WTC11 (cell line): ENCODE measurements around the gene PKHD1. TPM values are rescaled to one million over a fixed set of nuclear protein-coding genes. Genes with fewer than 3 reads are reported as not detected.

Experiments
- ATAC-seq: fragments of 200-7000 bp; cut with Tn5 transposase; 2 replicates; pipeline ENCODE4 v1.10.0; 2021; ENCODE audit warnings: mild to moderate bottlenecking, moderate library complexity
- CTCF ChIA-PET: fragments of 300-600 bp; sonication (Branson Sonifier 250); formaldehyde crosslinking; loops from one replicate; lab custom pipeline; 2021; ENCODE audit warnings: antibody characterized with exemption; lab: Charles Lee
- POLR2A ChIA-PET: fragments of 350-600 bp; sonication (Branson Sonifier 250); formaldehyde crosslinking; loops from one replicate; lab custom pipeline; 2021; ENCODE audit warnings: antibody characterized with exemption; lab: Charles Lee
- DNase-seq: peaks from one replicate; pipeline ENCODE4 v3.0.0; 2021; ENCODE audit warnings: low spot score
- H3K27ac Mint-ChIP-seq: 2 replicates; pipeline ENCODE4 v1.8.0; 2021; ENCODE audit warnings: mixed read lengths
- H3K27me3 Mint-ChIP-seq: 2 replicates; pipeline ENCODE4 v1.8.0; 2021; ENCODE audit warnings: low read depth, mild to moderate bottlenecking, moderate library complexity, mixed read lengths
- H3K36me3 Mint-ChIP-seq: 2 replicates; pipeline ENCODE4 v1.8.0; 2021; ENCODE audit warnings: mixed read lengths
- H3K4me1 Mint-ChIP-seq: 2 replicates; pipeline ENCODE4 v1.8.0; 2022; ENCODE audit warnings: mixed read lengths
- H3K4me3 Mint-ChIP-seq: 2 replicates; pipeline ENCODE4 v1.8.0; 2021; ENCODE audit warnings: mild to moderate bottlenecking, moderate library complexity, mixed read lengths
- H3K9me3 Mint-ChIP-seq: 2 replicates; pipeline ENCODE4 v1.8.0; 2021; ENCODE audit warnings: mixed read lengths
- ATF3 ChIP-seq: sonication (generic); formaldehyde crosslinking; conservative IDR thresholded peaks from 2 replicates; pipeline ENCODE4 v1.8.1; 2022; ENCODE audit warnings: mild to moderate bottlenecking, missing genetic modification reagents
- E2F4 ChIP-seq: sonication (generic); formaldehyde crosslinking; IDR thresholded peaks from 2 replicates; pipeline ENCODE4 v1.8.1; 2022; ENCODE audit warnings: low read depth, mild to moderate bottlenecking, moderate library complexity, missing genetic modification reagents, borderline replicate concordance
- ERG ChIP-seq: fragments of 250-450 bp; sonication (Bioruptor Pico); IDR thresholded peaks from 2 replicates; pipeline ENCODE4 v1.8.0; 2021; ENCODE audit warnings: mild to moderate bottlenecking
- ETV6 ChIP-seq: sonication (generic); formaldehyde crosslinking; IDR thresholded peaks from 2 replicates; pipeline ENCODE4 v1.8.1; 2022; ENCODE audit warnings: mild to moderate bottlenecking, missing genetic modification reagents
- GRHL2 ChIP-seq: fragments of 250-450 bp; sonication (Bioruptor Pico); IDR thresholded peaks from 2 replicates; pipeline ENCODE4 v1.8.0; 2022; ENCODE audit warnings: mild to moderate bottlenecking, moderate library complexity; ENCODE audit not compliant: insufficient replicate concordance, severe bottlenecking
- HMGXB4 ChIP-seq: sonication (generic); formaldehyde crosslinking; IDR thresholded peaks from 2 replicates; pipeline ENCODE4 v1.8.1; 2023; ENCODE audit warnings: mild to moderate bottlenecking, moderate library complexity, missing genetic modification reagents
- MLX ChIP-seq: sonication (generic); formaldehyde crosslinking; IDR thresholded peaks from 2 replicates; pipeline ENCODE4 v1.8.1; 2023; ENCODE audit warnings: mild to moderate bottlenecking, missing genetic modification reagents, moderate library complexity
- MYBL2 ChIP-seq: sonication (generic); formaldehyde crosslinking; IDR thresholded peaks from 2 replicates; pipeline ENCODE4 v1.8.1; 2023; ENCODE audit warnings: mild to moderate bottlenecking, moderate library complexity, missing genetic modification reagents
- NR2C2 ChIP-seq: sonication (generic); formaldehyde crosslinking; IDR thresholded peaks from 2 replicates; pipeline ENCODE4 v1.8.0; 2022; ENCODE audit warnings: mild to moderate bottlenecking, missing genetic modification reagents
- TEAD4 ChIP-seq: sonication (generic); formaldehyde crosslinking; IDR thresholded peaks from 2 replicates; pipeline ENCODE4 v1.8.0; 2022; ENCODE audit warnings: mild to moderate bottlenecking, missing genetic modification reagents
- USF1 ChIP-seq: sonication (generic); formaldehyde crosslinking; IDR thresholded peaks from 2 replicates; pipeline ENCODE4 v1.8.0; 2022; ENCODE audit warnings: mild to moderate bottlenecking, missing genetic modification reagents
- ZMAT4 ChIP-seq: fragments of 250-450 bp; sonication (Bioruptor Pico); IDR thresholded peaks from 2 replicates; pipeline ENCODE4 v1.9.0; 2021; ENCODE audit warnings: mild to moderate bottlenecking
- ZNF423 ChIP-seq: fragments of 250-450 bp; sonication (Bioruptor Pico); IDR thresholded peaks from 2 replicates; pipeline ENCODE4 v2.1.2; 2022; ENCODE audit warnings: mild to moderate bottlenecking, moderate library complexity
- ZNF671 ChIP-seq: fragments of 250-450 bp; sonication (Bioruptor Pico); IDR thresholded peaks from 2 replicates; pipeline ENCODE4 v1.8.0; 2021; ENCODE audit warnings: mild to moderate bottlenecking
- total RNA-seq: library from RNA; stranded (reverse); gene quantifications from 3 replicates; pipeline ENCODE4 v1.2.3, GENCODE V29; 2021
- TF ChIP-seq, protein P1 (sequence below): sonication (generic); formaldehyde crosslinking; IDR thresholded peaks from 2 replicates; pipeline ENCODE4 v1.8.1; 2023; ENCODE audit warnings: mild to moderate bottlenecking, missing genetic modification reagents, borderline replicate concordance
- TF ChIP-seq, protein P2 (sequence below): sonication (generic); formaldehyde crosslinking; IDR thresholded peaks from 2 replicates; pipeline ENCODE4 v1.8.1; 2022; ENCODE audit warnings: mild to moderate bottlenecking, moderate library complexity, missing genetic modification reagents

Gene PKHD1
- total RNA-seq, 1 experiment from 2014 or later = 0.15 TPM

DNA sequence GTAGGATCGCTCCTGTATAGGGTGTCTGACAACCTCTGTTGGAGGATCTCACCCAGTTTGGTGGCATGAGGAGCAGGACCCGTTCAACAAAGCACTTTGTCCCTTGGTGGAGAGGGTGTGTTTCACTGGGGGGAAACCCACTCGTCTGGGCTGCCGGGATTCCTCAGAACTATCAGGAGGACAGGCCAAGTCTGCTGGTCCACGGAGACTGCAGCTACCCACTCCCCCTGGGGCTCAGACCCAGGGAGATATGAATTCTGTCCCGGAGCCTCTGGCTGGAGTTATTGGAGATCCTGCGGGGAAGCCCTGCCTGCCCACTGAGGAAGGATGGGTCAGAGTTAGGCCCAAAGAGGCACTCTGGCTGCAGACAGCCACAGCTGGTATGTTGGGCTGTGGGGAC is 233.1 kb downstream of the PKHD1 start:
- TF ChIP-seq MLX (CRISPR knock-in tag) (no peak), ZMAT4 (CRISPR knock-in tag) (no peak), ZNF671 (no peak), ETV6 (CRISPR knock-in tag) (no peak), MYBL2 (CRISPR knock-in tag) (no peak), ATF3 (CRISPR knock-in tag) (no peak), NR2C2 (no peak), GRHL2 (CRISPR knock-in tag) (no peak), USF1 (CRISPR knock-in tag) (no peak), ERG (CRISPR knock-in tag) (no peak), TEAD4 (no peak), ZNF423 (CRISPR knock-in tag) (no peak), HMGXB4 (no peak), E2F4 (CRISPR knock-in tag) (no peak)
- TF ChIP-seq, protein P1, sequence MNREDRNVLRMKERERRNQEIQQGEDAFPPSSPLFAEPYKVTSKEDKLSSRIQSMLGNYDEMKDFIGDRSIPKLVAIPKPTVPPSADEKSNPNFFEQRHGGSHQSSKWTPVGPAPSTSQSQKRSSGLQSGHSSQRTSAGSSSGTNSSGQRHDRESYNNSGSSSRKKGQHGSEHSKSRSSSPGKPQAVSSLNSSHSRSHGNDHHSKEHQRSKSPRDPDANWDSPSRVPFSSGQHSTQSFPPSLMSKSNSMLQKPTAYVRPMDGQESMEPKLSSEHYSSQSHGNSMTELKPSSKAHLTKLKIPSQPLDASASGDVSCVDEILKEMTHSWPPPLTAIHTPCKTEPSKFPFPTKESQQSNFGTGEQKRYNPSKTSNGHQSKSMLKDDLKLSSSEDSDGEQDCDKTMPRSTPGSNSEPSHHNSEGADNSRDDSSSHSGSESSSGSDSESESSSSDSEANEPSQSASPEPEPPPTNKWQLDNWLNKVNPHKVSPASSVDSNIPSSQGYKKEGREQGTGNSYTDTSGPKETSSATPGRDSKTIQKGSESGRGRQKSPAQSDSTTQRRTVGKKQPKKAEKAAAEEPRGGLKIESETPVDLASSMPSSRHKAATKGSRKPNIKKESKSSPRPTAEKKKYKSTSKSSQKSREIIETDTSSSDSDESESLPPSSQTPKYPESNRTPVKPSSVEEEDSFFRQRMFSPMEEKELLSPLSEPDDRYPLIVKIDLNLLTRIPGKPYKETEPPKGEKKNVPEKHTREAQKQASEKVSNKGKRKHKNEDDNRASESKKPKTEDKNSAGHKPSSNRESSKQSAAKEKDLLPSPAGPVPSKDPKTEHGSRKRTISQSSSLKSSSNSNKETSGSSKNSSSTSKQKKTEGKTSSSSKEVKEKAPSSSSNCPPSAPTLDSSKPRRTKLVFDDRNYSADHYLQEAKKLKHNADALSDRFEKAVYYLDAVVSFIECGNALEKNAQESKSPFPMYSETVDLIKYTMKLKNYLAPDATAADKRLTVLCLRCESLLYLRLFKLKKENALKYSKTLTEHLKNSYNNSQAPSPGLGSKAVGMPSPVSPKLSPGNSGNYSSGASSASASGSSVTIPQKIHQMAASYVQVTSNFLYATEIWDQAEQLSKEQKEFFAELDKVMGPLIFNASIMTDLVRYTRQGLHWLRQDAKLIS (CRISPR knock-in tag) = no peak
- TF ChIP-seq, protein P2, sequence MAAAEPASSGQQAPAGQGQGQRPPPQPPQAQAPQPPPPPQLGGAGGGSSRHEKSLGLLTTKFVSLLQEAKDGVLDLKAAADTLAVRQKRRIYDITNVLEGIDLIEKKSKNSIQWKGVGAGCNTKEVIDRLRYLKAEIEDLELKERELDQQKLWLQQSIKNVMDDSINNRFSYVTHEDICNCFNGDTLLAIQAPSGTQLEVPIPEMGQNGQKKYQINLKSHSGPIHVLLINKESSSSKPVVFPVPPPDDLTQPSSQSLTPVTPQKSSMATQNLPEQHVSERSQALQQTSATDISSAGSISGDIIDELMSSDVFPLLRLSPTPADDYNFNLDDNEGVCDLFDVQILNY = no peak
- Mint-ChIP-seq H3K4me3 (no peak overlapping the region), H3K36me3 (peaks cover 14% of the 10 kb centered on the region), H3K27me3 (no peaks in the 10 kb centered on the region; the same call in 1 of the 2 replicates), H3K4me1 (peaks cover 17% of the 10 kb centered on the region), H3K27ac (no peak overlapping the region), H3K9me3 (peaks cover 40% of the 10 kb centered on the region)
- no peak for DNase-seq
- POLR2A ChIA-PET = no interaction called here
- CTCF ChIA-PET = interaction anchor here (0.9 to 2.9 kb wide), 7 partner anchors 10 to 196 kb away, joined by 3 to 24 read pairs (median 6); no protein-coding TSS in a partner anchor
- ATAC-seq = no peak
